ENCODE data around the gene SPON1. TPM values are rescaled to one million over a fixed set of nuclear protein-coding genes. Genes with fewer than 3 reads are reported as not detected.

The SPON1 gene
- total and polyA plus RNA-seq, 2 of the 8 experiments (the other 6 are each of a cell fraction or from before 2014, with no cell fraction given), result 1.5 to 5.4 TPM

DNA sequence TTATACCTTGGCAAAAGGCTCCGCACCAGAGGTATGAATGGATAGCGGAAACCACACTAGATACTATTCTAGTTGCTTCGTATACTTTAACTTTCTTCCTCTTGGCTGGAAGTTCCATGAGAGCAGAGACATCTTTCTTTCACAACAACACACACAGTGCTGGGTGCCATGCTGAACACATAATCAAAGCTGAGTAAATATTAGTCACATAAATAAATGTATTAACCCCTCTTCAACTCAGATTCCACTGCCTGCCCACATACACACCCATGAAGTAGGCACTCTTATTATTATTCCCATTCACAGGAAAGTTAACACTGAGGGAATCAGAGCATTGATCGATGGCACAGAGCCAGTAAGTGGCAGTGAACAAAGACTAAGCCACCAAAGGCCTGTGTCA lies 35.4 kb downstream of the SPON1 start:
- H4K91ac ChIP-seq (replicated peaks; ENCODE audit: insufficient read length, low read length), result no peak overlapping the region
- no peak overlapping the region for H3K23ac ChIP-seq (ENCODE audit: insufficient read length)
- no peak overlapping the region for H4K5ac ChIP-seq (ENCODE audit: insufficient read length, low read depth, low read length)
- H2BK5ac ChIP-seq (ENCODE audit: low read depth, low read length), result no peak overlapping the region
- H3K4me2 ChIP-seq (ENCODE audit: insufficient read depth in 1 of 2, low read depth in 2 of 2, low read length in 2 of 2), result no peak overlapping the region
- H2BK12ac ChIP-seq (ENCODE audit: low read depth, low read length), result no peak overlapping the region
- H4K20me1 ChIP-seq (replicated peaks in 1 of 2; ENCODE audit: control insufficient read depth in 1 of 2, insufficient read depth in 2 of 2, low read length in 2 of 2), result no peaks in the 10 kb centered on the region
- H4K8ac ChIP-seq (ENCODE audit: extremely low read depth, insufficient read depth, low read length), result no peak overlapping the region
- no peak overlapping the region for H3K4me3 ChIP-seq (ENCODE audit: extremely low read depth in 1 of 4, insufficient read depth in 2 of 4, low read depth in 3 of 4, low read length in 4 of 4)
- no peak overlapping the region for H3K9ac ChIP-seq (replicated peaks in 1 of 4; ENCODE audit: extremely low read depth in 1 of 4, low read depth in 3 of 4, low read length in 3 of 4)
- H3K18ac ChIP-seq (ENCODE audit: extremely low read depth, low read length), result no peak overlapping the region
- H3K23me2 ChIP-seq (ENCODE audit: low read depth, low read length), result no peaks in the 10 kb centered on the region
- no peak overlapping the region for H3K27ac ChIP-seq (ENCODE audit: low read depth, low read length)
- DNase-seq (ENCODE audit: low read depth in 1 of 2, low spot score in 2 of 2) (no peak), FAIRE-seq (no peak)
- 93% methylated on average over 4 of the region's 4 CpGs; no CpG with 5 or more reads in 1 of the 2 experiments for WGBS, 2 experiments (ENCODE audit: extremely low coverage in 1 of 2, insufficient coverage in 1 of 2, insufficient read length in 1 of 2, insufficient replicate concordance in 2 of 2, low coverage in 1 of 2, low lambda C conversion rate in 2 of 2, missing lambda C conversion rate in 1 of 2)
- ChIA-PET POLR2A (ENCODE audit: partially characterized antibody) (no interaction called here), CTCF (ENCODE audit: partially characterized antibody) (interaction anchor here (0.6 to 1.1 kb wide), 3 partner anchors 41 to 133 kb away, joined by 3 read pairs; no protein-coding TSS in a partner anchor)
- no peaks in the 10 kb centered on the region for H3K9me3 ChIP-seq (ENCODE audit: insufficient read depth in 2 of 2, low read depth in 1 of 2, low read length in 1 of 2)
- H3K4ac ChIP-seq (replicated peaks; ENCODE audit: insufficient read length, low read depth, low read length), result no peak overlapping the region
- H2BK20ac ChIP-seq (ENCODE audit: low read length), result no peak overlapping the region
- no peaks in the 10 kb centered on the region for H3K79me1 ChIP-seq (ENCODE audit: low read depth, low read length)
- no peak overlapping the region for H2AK5ac ChIP-seq (ENCODE audit: low read depth, low read length)
- no peak overlapping the region for H2BK15ac ChIP-seq (ENCODE audit: low read length)
- peaks cover 0 to 1% (median 0%) of the 10 kb centered on the region in 4 experiments; a peak in 1 of 7 replicates for H3K27me3 ChIP-seq (replicated peaks in 1 of 4; ENCODE audit: control insufficient read depth in 3 of 4, extremely low read depth in 1 of 4, insufficient read depth in 3 of 4, low read length in 3 of 4)
- no peaks in the 10 kb centered on the region for H3K4me1 ChIP-seq (replicated peaks in 1 of 4; ENCODE audit: control insufficient read depth in 3 of 4, insufficient read depth in 4 of 4, low read length in 3 of 4)
- H3K36me3 ChIP-seq (ENCODE audit: control insufficient read depth in 2 of 4, insufficient read depth in 4 of 4, low read length in 3 of 4), result no peaks in the 10 kb centered on the region
- H3K14ac ChIP-seq (ENCODE audit: insufficient read length), result no peak overlapping the region
- no peak overlapping the region for H3K56ac ChIP-seq (replicated peaks; ENCODE audit: insufficient read length, low read depth, low read length)
- H3K79me2 ChIP-seq (ENCODE audit: control insufficient read depth in 1 of 2, insufficient read depth in 2 of 2, low read length in 2 of 2), result no peaks in the 10 kb centered on the region
- no peak overlapping the region for H2BK120ac ChIP-seq (replicated peaks; ENCODE audit: low read depth, low read length)
- H2AFZ ChIP-seq (ENCODE audit: low read length), result no peak overlapping the region
- no peak for TF ChIP-seq RAD21 (IDR thresholded peaks at IDR 0.05 in 1 of 2, conservative IDR thresholded peaks at IDR 0.05 in 1 of 2; ENCODE audit: low read depth in 2 of 2, low read length in 2 of 2)
- TF ChIP-seq SP2 (IDR thresholded peaks at IDR 0.05; ENCODE audit: low read length), result no peak
- no peak for TF ChIP-seq ATF3 (IDR thresholded peaks at IDR 0.05; ENCODE audit: insufficient read depth, low read depth, low read length)
- no peak for TF ChIP-seq E2F6 (IDR thresholded peaks at IDR 0.05)
- TF ChIP-seq CTCF (IDR thresholded peaks at IDR 0.05; ENCODE audit: control extremely low read depth in 1 of 3, insufficient read depth in 1 of 3, low read depth in 1 of 3, low read length in 3 of 3), result no peak
- no peak for TF ChIP-seq CEBPB (IDR thresholded peaks at IDR 0.05; ENCODE audit: low read depth, low read length)
- no peak for TF ChIP-seq SIN3A (conservative IDR thresholded peaks at IDR 0.05 in 1 of 2, IDR thresholded peaks at IDR 0.05 in 1 of 2; ENCODE audit: low read depth in 1 of 2, low read length in 2 of 2)
- TF ChIP-seq TBP (IDR thresholded peaks at IDR 0.05; ENCODE audit: low read depth, low read length), result no peak
- no peak for TF ChIP-seq TAF1 (IDR thresholded peaks at IDR 0.05; ENCODE audit: low read depth, low read length)
- TF ChIP-seq BCL11A (IDR thresholded peaks at IDR 0.05; ENCODE audit: low read depth in 2 of 2, low read length in 2 of 2), result no peak
